SU-DHL-6 (cell line): ENCODE results near the gene CD96.
"Not testable (repeated sequence)": the region's sequence is repeated elsewhere in the genome, so short reads cannot be mapped to it uniquely, and the experiment has no call there.

Experiments used
- H2AFZ ChIP-seq: fragments of 200-600 bp; sonication (generic); 2 replicates; pipeline ENCODE4 v1.6.1; 2014; ENCODE audit warnings: low read depth, mild to moderate bottlenecking, moderate library complexity, mixed read lengths, antibody characterized with exemption, low read length; ENCODE audit not compliant: severe bottlenecking
- H3F3A ChIP-seq: fragments of 200-600 bp; shearing (Covaris generic); 2 replicates; pipeline ENCODE4 v1.6.0; 2016; ENCODE audit warnings: antibody characterized with exemption, mild to moderate bottlenecking; ENCODE audit not compliant: insufficient read depth
- H3K27ac ChIP-seq: fragments of 200-600 bp; sonication (generic); 2 replicates; pipeline ENCODE4 v1.5.1; 2016; ENCODE audit warnings: low read depth, mild to moderate bottlenecking, low read length, moderate library complexity, mixed read lengths
- H3K27me3 ChIP-seq: fragments of 200-600 bp; sonication (generic), shearing (Covaris generic); 2 replicates; pipeline ENCODE4 v1.6.0; 2014; ENCODE audit warnings: mild to moderate bottlenecking, low read length
- H3K36me3 ChIP-seq: fragments of 200-600 bp; sonication (generic); 2 replicates; pipeline ENCODE4 v1.6.1; 2014; ENCODE audit warnings: mild to moderate bottlenecking, low read length, mixed read lengths
- H3K4me2 ChIP-seq: fragments of 300-600, 200-600 bp; shearing (Covaris generic), sonication (generic); 2 replicates; pipeline ENCODE4 v1.6.0; 2014; ENCODE audit warnings: low read length, low read depth, mild to moderate bottlenecking; ENCODE audit not compliant: poor library complexity, severe bottlenecking
- H3K4me3 ChIP-seq: fragments of 200-600 bp; sonication (generic); 2 replicates; pipeline ENCODE4 v1.5.1; 2014; ENCODE audit warnings: antibody characterized with exemption, low read length, mild to moderate bottlenecking, mixed read lengths; ENCODE audit not compliant: insufficient read depth, poor library complexity, severe bottlenecking
- H3K79me2 ChIP-seq: fragments of 200-600 bp; sonication (generic); 2 replicates; pipeline ENCODE4 v1.6.1; 2014; ENCODE audit warnings: mild to moderate bottlenecking, low read length, moderate library complexity; ENCODE audit not compliant: insufficient read depth
- H3K9ac ChIP-seq: fragments of 200-600 bp; sonication (generic); 2 replicates; pipeline ENCODE4 v1.7.0; 2014; ENCODE audit warnings: mild to moderate bottlenecking, low read length
- H3K9me2 ChIP-seq: fragments of 200-600 bp; sonication (generic); replicated peaks from 2 replicates; pipeline ENCODE4 v1.6.1; 2014; ENCODE audit warnings: low read length; ENCODE audit not compliant: insufficient read depth
- H3K9me3 ChIP-seq: fragments of 200-600 bp; sonication (generic); 2 replicates; pipeline ENCODE4 v1.6.1; 2014; ENCODE audit warnings: low read length, mixed read lengths; ENCODE audit not compliant: insufficient read depth
- H4K20me1 ChIP-seq: fragments of 200-600 bp; sonication (generic); 2 replicates; pipeline ENCODE4 v1.6.1; 2014; ENCODE audit warnings: low read depth, mild to moderate bottlenecking, antibody characterized with exemption, low read length, moderate library complexity, mixed read lengths
- CTCF ChIP-seq: fragments of 200-600 bp; sonication (generic); IDR thresholded peaks from one replicate; pipeline ENCODE4 v1.5.1; 2017; ENCODE audit warnings: antibody characterized with exemption, mild to moderate bottlenecking, low read length, moderate library complexity; ENCODE audit not compliant: insufficient read depth, poor library complexity, severe bottlenecking
- EZH2phosphoT487 ChIP-seq: fragments of 200-600 bp; sonication (generic), shearing (Covaris generic); conservative IDR thresholded peaks from 2 replicates; pipeline ENCODE4 v1.6.1; 2018; ENCODE audit warnings: mild to moderate bottlenecking, antibody characterized with exemption, low read length, moderate library complexity, mixed read lengths

The CD96 gene

GRCh38 chr3:111517801-111518200, 24.2 kb upstream of the CD96 start:
- Histone ChIP-seq H3K9me2 (no peaks in the 10 kb centered on the region), H3K4me3 (no peak overlapping the region), H4K20me1 (no peaks in the 10 kb centered on the region), H2AFZ (no peak overlapping the region), H3K36me3 (no peaks in the 10 kb centered on the region), H3K27me3 (no peaks in the 10 kb centered on the region), H3K27ac (no peak overlapping the region), H3K9ac (no peak overlapping the region), H3F3A (no peaks in the 10 kb centered on the region), H3K79me2 (no peaks in the 10 kb centered on the region), H3K9me3 (no peaks in the 10 kb centered on the region), H3K4me2 (no peak overlapping the region)
- TF ChIP-seq EZH2phosphoT487 = no peak
- no peak for TF ChIP-seq CTCF

GRCh38 chr3:111519178-111519855, 22.7 kb upstream of the CD96 start:
- no peak for TF ChIP-seq CTCF
- no peak for TF ChIP-seq EZH2phosphoT487
- no peaks in the 10 kb centered on the region for H3K27me3 ChIP-seq
- H3K4me3 ChIP-seq = no peak overlapping the region
- no peaks in the 10 kb centered on the region for H3K9me2 ChIP-seq
- no peaks in the 10 kb centered on the region for H3K36me3 ChIP-seq
- H4K20me1 ChIP-seq = no peaks in the 10 kb centered on the region
- no peaks in the 10 kb centered on the region for H3F3A ChIP-seq
- no peak overlapping the region for H3K4me2 ChIP-seq
- no peaks in the 10 kb centered on the region for H3K79me2 ChIP-seq
- H3K9ac ChIP-seq = no peak overlapping the region
- no peak overlapping the region for H2AFZ ChIP-seq
- no peaks in the 10 kb centered on the region for H3K9me3 ChIP-seq
- H3K27ac ChIP-seq = no peak overlapping the region

GRCh38 chr3:111521891-111522290, 20.1 kb upstream of the CD96 start:
- Histone ChIP-seq H3K27me3 (no peaks in the 10 kb centered on the region), H3K27ac (no peak overlapping the region), H4K20me1 (no peaks in the 10 kb centered on the region), H3K4me2 (no peak overlapping the region), H3K36me3 (no peaks in the 10 kb centered on the region), H3K9me3 (no peaks in the 10 kb centered on the region), H3F3A (no peaks in the 10 kb centered on the region), H3K79me2 (no peaks in the 10 kb centered on the region), H3K9me2 (no peaks in the 10 kb centered on the region), H2AFZ (no peak overlapping the region), H3K9ac (no peak overlapping the region), H3K4me3 (no peak overlapping the region)
- TF ChIP-seq EZH2phosphoT487 (no peak), CTCF (no peak)

GRCh38 chr3:111524486-111524885, 17.5 kb upstream of the CD96 start:
- H3K36me3 ChIP-seq, H3K9me3 ChIP-seq, H3K79me2 ChIP-seq, H4K20me1 ChIP-seq, H3K27me3 ChIP-seq, H3K4me3 ChIP-seq, H3K9me2 ChIP-seq, H2AFZ ChIP-seq, H3F3A ChIP-seq, H3K4me2 ChIP-seq, H3K9ac ChIP-seq, H3K27ac ChIP-seq: not testable (repeated sequence)
